Panc1 (cell line): ENCODE measurements around the gene OLFM3.

Experiments
- CTCF ChIP-seq: fragments of 450-650 bp; IDR thresholded peaks from 2 replicates; pipeline ENCODE4 v1.5.1; 2017; ENCODE audit warnings: mild to moderate bottlenecking
- POLR2AphosphoS5 ChIP-seq: IDR thresholded peaks from 2 replicates; pipeline ENCODE4 v1.6.1; 2012; ENCODE audit warnings: mild to moderate bottlenecking, low read depth, low read length, moderate library complexity
- TCF7L2 ChIP-seq: IDR thresholded peaks from 2 replicates; pipeline ENCODE4 v1.6.1; 2011; ENCODE audit warnings: mild to moderate bottlenecking, low read depth, low read length, inconsistent platforms

GRCh38 chr1:101835988-101836387 is 160.7 kb downstream of the OLFM3 start:
- TF ChIP-seq CTCF (no peak), TCF7L2 (no peak), POLR2AphosphoS5 (no peak)
